ENCODE measurements around the gene HINT2. TPM values are rescaled to one million over a fixed set of nuclear protein-coding genes. Genes with fewer than 3 reads are reported as not detected.

HINT2 gene
- total and polyA plus RNA-seq, 2 donors (not counting 1 experiment from before 2014, with no cell fraction given) = 31.9 to 33.6 TPM

DNA sequence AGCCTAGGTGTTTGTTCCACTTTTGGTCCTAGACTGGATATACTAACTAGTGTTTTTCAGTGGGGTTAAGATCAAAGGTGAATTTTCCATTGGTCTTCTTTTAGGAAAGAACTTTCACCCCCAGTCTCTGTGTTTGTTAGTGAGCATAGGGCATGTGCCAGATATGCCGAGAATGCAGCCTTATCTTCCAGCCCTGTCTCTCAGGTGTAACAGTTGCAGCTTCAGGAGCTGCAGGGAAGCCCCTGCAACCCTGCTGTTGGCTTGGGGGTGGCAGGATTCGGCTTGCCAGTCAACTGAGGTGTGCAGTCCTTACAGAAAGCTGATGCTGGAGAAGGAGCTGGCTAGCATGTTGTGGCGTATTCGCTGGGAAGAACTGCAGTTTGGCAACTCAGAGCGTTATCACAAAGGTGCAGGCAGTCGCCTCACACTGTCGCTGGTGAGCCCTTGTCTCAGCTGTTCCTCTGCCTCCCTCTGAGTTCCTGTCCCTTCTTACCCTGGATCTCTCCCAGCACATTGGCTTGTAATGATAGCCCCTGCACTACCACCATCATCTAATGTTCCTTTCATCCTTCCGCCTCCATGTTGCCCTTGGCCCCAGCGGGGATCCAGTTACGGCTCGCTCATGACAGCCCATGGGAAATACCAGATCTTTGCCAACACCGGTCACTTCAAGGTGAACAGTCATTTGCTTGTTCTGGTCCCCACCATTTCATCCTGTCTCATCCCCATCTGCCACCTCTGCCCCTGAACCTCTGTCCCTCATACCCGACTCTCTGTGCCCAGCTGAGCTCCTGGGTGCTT lies 13.3 kb downstream of the HINT2 start:
- Mint-ChIP-seq H3K4me3 (no peak overlapping the region), H3K9me3 (ENCODE audit: insufficient read depth) (no peaks in the 10 kb centered on the region), H3K27me3 (no peaks in the 10 kb centered on the region), H3K4me1 (no peaks in the 10 kb centered on the region), H3K27ac (no peak overlapping the region)
- Histone ChIP-seq H3K36me3 (replicated peaks in 1 of 2; ENCODE audit: control extremely low read depth in 1 of 2, control insufficient read depth in 1 of 2, extremely low read depth in 1 of 2, insufficient read depth in 2 of 2, low read length in 1 of 2) (peaks cover 0 to 16% of the 10 kb centered on the region in 2 experiments), H3K4me3 (ENCODE audit: control extremely low read depth in 1 of 5, extremely low read depth in 1 of 5, insufficient read depth in 1 of 5, low read depth in 2 of 5, low read length in 4 of 5) (no peak overlapping the region), H3K9ac (ENCODE audit: low read length) (no peak overlapping the region), H3K9me3 (ENCODE audit: control extremely low read depth in 1 of 3, control insufficient read depth in 2 of 3, insufficient read depth in 1 of 3, low read length in 2 of 3) (no peaks in the 10 kb centered on the region), H3K27me3 (replicated peaks in 1 of 4; ENCODE audit: control extremely low read depth in 1 of 4, control insufficient read depth in 3 of 4, insufficient read depth in 4 of 4, low read length in 3 of 4) (no peaks in the 10 kb centered on the region), H3K27ac (ENCODE audit: low read length in 2 of 2) (no peak overlapping the region), H2AFZ (ENCODE audit: insufficient read depth, low read depth, low read length, poor library complexity, severe bottlenecking) (no peak overlapping the region), H4K20me1 (ENCODE audit: control insufficient read depth, insufficient read depth, low read length, poor library complexity, severe bottlenecking) (no peaks in the 10 kb centered on the region), H3K4me2 (replicated peaks; ENCODE audit: low read depth, low read length, poor library complexity, severe bottlenecking) (no peak overlapping the region), H3K4me1 (ENCODE audit: control insufficient read depth in 2 of 2, insufficient read depth in 2 of 2, low read length in 2 of 2) (no peaks in the 10 kb centered on the region), H3K79me2 (ENCODE audit: control insufficient read depth, insufficient read depth, low read length) (no peaks in the 10 kb centered on the region)
- TF ChIP-seq, protein P1, sequence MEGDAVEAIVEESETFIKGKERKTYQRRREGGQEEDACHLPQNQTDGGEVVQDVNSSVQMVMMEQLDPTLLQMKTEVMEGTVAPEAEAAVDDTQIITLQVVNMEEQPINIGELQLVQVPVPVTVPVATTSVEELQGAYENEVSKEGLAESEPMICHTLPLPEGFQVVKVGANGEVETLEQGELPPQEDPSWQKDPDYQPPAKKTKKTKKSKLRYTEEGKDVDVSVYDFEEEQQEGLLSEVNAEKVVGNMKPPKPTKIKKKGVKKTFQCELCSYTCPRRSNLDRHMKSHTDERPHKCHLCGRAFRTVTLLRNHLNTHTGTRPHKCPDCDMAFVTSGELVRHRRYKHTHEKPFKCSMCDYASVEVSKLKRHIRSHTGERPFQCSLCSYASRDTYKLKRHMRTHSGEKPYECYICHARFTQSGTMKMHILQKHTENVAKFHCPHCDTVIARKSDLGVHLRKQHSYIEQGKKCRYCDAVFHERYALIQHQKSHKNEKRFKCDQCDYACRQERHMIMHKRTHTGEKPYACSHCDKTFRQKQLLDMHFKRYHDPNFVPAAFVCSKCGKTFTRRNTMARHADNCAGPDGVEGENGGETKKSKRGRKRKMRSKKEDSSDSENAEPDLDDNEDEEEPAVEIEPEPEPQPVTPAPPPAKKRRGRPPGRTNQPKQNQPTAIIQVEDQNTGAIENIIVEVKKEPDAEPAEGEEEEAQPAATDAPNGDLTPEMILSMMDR (IDR thresholded peaks at IDR 0.05) = no peak
- TF ChIP-seq EZH2 (IDR thresholded peaks at IDR 0.05; ENCODE audit: borderline replicate concordance, insufficient read depth, low read depth, low read length, poor library complexity, severe bottlenecking) = no peak
- POLR2A ChIA-PET = no interaction called here
- DNase-seq (no peak), ATAC-seq (ENCODE audit: low read depth) (no peak)
- intact Hi-C loops (cut with micrococcal nuclease) = no loop called here
- 97% methylated on average over 13 of the region's 13 CpGs for WGBS (ENCODE audit: insufficient coverage)
- CTCF ChIA-PET = interaction anchor here (1.2 to 1.7 kb wide), 4 partner anchors 11 to 81 kb away, joined by 4 to 7 read pairs (median 5); no protein-coding TSS in a partner anchor

GRCh38 chr9:35800530-35800929 lies 14.3 kb downstream of the HINT2 start:
- WGBS (ENCODE audit: insufficient coverage) = 95% methylated on average over 6 of the region's 7 CpGs
- H3K36me3 ChIP-seq (replicated peaks in 1 of 2; ENCODE audit: control extremely low read depth in 1 of 2, control insufficient read depth in 1 of 2, extremely low read depth in 1 of 2, insufficient read depth in 2 of 2, low read length in 1 of 2) = peaks cover 0 to 6% of the 10 kb centered on the region in 2 experiments
- no peak overlapping the region for H2AFZ ChIP-seq (ENCODE audit: insufficient read depth, low read depth, low read length, poor library complexity, severe bottlenecking)
- TF ChIP-seq, protein P1 (IDR thresholded peaks at IDR 0.05) = no peak
- TF ChIP-seq EZH2 (IDR thresholded peaks at IDR 0.05; ENCODE audit: borderline replicate concordance, insufficient read depth, low read depth, low read length, poor library complexity, severe bottlenecking) = no peak
- intact Hi-C loops (cut with micrococcal nuclease) = no loop called here
- DNase-seq = no peak
- no peak for ATAC-seq (ENCODE audit: low read depth)
- no peaks in the 10 kb centered on the region for H3K9me3 ChIP-seq (ENCODE audit: control extremely low read depth in 1 of 3, control insufficient read depth in 2 of 3, insufficient read depth in 1 of 3, low read length in 2 of 3)
- no peak overlapping the region for H3K9ac ChIP-seq (ENCODE audit: low read length)
- CTCF ChIA-PET = interaction anchor here (0.8 to 1.9 kb wide), 4 partner anchors 10 to 82 kb away, joined by 3 to 8 read pairs (median 6); no protein-coding TSS in a partner anchor
- H3K4me1 ChIP-seq (ENCODE audit: control insufficient read depth in 2 of 2, insufficient read depth in 2 of 2, low read length in 2 of 2) = no peaks in the 10 kb centered on the region
- no peaks in the 10 kb centered on the region for H3K27me3 Mint-ChIP-seq
- H3K27me3 ChIP-seq (replicated peaks in 1 of 4; ENCODE audit: control extremely low read depth in 1 of 4, control insufficient read depth in 3 of 4, insufficient read depth in 4 of 4, low read length in 3 of 4) = no peaks in the 10 kb centered on the region
- H3K9me3 Mint-ChIP-seq (ENCODE audit: insufficient read depth) = no peaks in the 10 kb centered on the region
- H3K4me2 ChIP-seq (replicated peaks; ENCODE audit: low read depth, low read length, poor library complexity, severe bottlenecking) = no peak overlapping the region
- H4K20me1 ChIP-seq (ENCODE audit: control insufficient read depth, insufficient read depth, low read length, poor library complexity, severe bottlenecking) = no peaks in the 10 kb centered on the region
- no peak overlapping the region for H3K4me3 Mint-ChIP-seq
- no peak overlapping the region for H3K27ac ChIP-seq (ENCODE audit: low read length in 2 of 2)
- no peak overlapping the region for H3K4me3 ChIP-seq (ENCODE audit: control extremely low read depth in 1 of 5, extremely low read depth in 1 of 5, insufficient read depth in 1 of 5, low read depth in 2 of 5, low read length in 4 of 5)
- H3K27ac Mint-ChIP-seq = no peak overlapping the region
- no peaks in the 10 kb centered on the region for H3K79me2 ChIP-seq (ENCODE audit: control insufficient read depth, insufficient read depth, low read length)
- POLR2A ChIA-PET = no interaction called here
- no peaks in the 10 kb centered on the region for H3K4me1 Mint-ChIP-seq

All from B cell (primary cell).